ENCODE results near the gene NRARP.
A peak's percentile ranks its signal among the peaks of the same experiment; 100 is the strongest.

The NRARP gene

GRCh38 chr9:137300567-137301080 is 1.4 kb downstream of the NRARP start:
- no peak for TF ChIP-seq ZNF274 (IDR thresholded peaks at IDR 0.05; ENCODE audit: low read depth, low read length)
- peak overlapping the region; percentile 25 for H3K4me3 ChIP-seq (ENCODE audit: low read length)

- no peak overlapping the region for H3K4me3 ChIP-seq (ENCODE audit: low read length)
- no peak for TF ChIP-seq ZNF274 (IDR thresholded peaks at IDR 0.05; ENCODE audit: low read depth, low read length)
These were observed 2.1 kb downstream of the NRARP start for GRCh38 chr9:137299938-137300337.

DNA sequence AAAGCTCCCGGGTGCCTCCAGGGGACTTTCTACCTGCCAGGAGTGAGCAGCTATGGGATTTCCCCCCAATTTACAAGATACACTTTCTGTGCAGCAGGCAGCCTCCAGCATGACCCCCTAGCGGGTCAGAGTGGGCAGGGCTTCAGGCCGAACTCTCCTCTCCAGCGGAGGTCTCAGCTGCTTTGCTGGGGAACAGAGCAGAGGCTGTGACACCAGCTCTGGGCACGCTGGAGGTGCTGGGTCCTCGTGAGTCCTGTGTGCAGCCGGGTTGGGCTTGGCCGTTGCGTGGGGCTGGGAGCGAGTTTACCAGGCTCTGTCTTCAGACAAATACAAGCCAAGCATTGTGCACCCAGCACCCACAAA is 2.9 kb downstream of the NRARP start:
- no peak overlapping the region for H3K4me3 ChIP-seq (ENCODE audit: low read length)
- no peak for TF ChIP-seq ZNF274 (IDR thresholded peaks at IDR 0.05; ENCODE audit: low read depth, low read length)

DNA sequence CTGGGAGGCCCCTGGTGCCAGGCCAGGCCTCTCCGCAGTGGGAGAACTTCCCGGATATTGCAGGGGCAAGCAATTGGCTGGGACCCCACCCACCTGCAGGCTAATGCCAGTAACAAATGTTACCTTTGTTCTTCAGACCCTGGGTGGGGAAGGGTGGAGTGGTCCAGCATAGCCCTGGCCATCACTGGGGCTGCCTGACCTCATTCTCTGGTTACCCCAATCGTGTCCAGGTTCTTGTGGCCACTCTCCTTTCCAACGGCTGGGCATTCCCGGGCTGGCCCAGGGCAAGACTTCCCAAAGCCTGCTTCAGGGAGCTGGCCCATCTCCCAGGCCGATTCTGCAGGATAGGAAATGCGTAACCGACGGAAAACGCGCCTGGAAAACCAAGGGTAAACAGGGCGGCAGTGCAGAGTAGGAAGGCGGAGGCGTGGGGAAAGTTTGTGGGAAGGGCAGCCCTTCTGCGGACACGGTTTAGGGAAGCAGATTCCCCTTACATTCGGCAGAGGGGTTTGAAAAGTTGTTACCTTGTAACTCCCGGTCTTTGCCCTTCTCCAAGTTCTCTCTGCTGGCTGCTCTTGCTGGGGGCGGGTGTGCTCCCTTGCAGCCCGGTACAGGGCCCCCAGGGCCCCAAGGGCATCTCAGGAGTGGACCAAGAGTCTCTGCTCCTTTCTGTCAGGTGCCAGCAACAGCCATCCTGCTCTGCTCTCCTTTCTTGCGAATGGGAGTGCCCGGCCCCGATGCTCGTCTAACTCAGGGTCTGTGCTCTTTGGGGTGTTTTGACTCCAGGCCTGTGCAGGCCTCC is 3.5 kb downstream of the NRARP start:
- H3K4me3 ChIP-seq (ENCODE audit: low read length), result no peak overlapping the region

GRCh38 chr9:137297966-137298365 is 4.1 kb downstream of the NRARP start:
- no peak for TF ChIP-seq ZNF274 (IDR thresholded peaks at IDR 0.05; ENCODE audit: low read depth, low read length)
- no peak overlapping the region for H3K4me3 ChIP-seq (ENCODE audit: low read length)

More for the DNA sequence above, 3.5 kb downstream of the NRARP start:
- TF ChIP-seq ZNF274 (IDR thresholded peaks at IDR 0.05; ENCODE audit: low read depth, low read length), result no peak

- no peak overlapping the region for H3K4me3 ChIP-seq (ENCODE audit: low read length)
- TF ChIP-seq ZNF274 (IDR thresholded peaks at IDR 0.05; ENCODE audit: low read depth, low read length), result no peak
These were observed 5.1 kb downstream of the NRARP start for GRCh38 chr9:137296670-137297664.

DNA sequence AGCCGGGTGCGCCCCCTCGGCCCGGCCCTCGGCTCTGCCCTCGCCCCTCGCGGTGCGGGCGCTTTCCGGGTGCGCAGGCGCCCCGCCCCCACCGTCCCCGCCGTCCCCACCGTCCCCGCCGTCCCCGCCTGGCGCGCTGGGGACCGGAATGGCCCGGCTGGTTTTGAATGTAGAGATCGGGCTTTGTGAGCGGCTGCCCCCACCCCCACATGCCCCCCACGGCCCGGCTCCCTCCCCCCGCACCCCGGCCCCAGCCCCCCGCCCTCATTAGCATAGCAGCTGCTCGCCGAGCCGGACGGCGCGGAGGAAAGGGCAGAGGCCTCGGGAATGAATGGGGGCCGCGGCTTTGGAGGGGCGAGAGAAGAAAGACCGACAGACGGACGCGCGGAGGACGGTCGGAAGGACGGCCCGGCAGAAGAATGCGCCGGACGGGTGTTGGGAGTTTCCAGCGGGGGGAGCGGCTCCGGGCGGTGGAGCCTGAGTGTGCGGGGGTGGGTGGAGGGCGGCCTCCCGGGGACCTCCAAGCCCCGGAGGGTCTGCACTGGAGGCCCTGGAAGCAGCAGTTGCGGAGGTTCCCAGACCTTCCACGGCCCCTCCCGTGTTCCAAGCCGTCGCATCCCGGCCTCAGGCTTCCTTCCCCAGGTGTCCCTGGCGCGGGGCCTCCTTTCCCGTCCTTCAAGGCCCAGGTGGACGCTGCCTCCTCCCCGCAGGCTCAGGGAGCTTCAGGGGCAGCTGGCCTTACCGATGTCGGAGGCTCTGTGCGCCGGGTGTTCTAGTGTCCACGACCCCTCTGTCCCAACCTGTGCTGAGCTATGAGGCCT is 6.0 kb downstream of the NRARP start:
- peak overlapping the region; percentile 33; the same call in 1 of the 2 replicates for H3K4me3 ChIP-seq (ENCODE audit: low read length)
- TF ChIP-seq ZNF274 (IDR thresholded peaks at IDR 0.05; ENCODE audit: low read depth, low read length), result no peak

GRCh38 chr9:137295238-137295811 is 6.7 kb downstream of the NRARP start:
- peak overlapping the region; percentile 33; the same call in 1 of the 2 replicates for H3K4me3 ChIP-seq (ENCODE audit: low read length)
- TF ChIP-seq ZNF274 (IDR thresholded peaks at IDR 0.05; ENCODE audit: low read depth, low read length), result no peak

GRCh38 chr9:137294681-137295237 is 7.3 kb downstream of the NRARP start:
- no peak for TF ChIP-seq ZNF274 (IDR thresholded peaks at IDR 0.05; ENCODE audit: low read depth, low read length)
- H3K4me3 ChIP-seq (ENCODE audit: low read length), result no peak overlapping the region

GRCh38 chr9:137294091-137294680 is 7.9 kb downstream of the NRARP start:
- TF ChIP-seq ZNF274 (IDR thresholded peaks at IDR 0.05; ENCODE audit: low read depth, low read length), result no peak
- no peak overlapping the region for H3K4me3 ChIP-seq (ENCODE audit: low read length)

DNA sequence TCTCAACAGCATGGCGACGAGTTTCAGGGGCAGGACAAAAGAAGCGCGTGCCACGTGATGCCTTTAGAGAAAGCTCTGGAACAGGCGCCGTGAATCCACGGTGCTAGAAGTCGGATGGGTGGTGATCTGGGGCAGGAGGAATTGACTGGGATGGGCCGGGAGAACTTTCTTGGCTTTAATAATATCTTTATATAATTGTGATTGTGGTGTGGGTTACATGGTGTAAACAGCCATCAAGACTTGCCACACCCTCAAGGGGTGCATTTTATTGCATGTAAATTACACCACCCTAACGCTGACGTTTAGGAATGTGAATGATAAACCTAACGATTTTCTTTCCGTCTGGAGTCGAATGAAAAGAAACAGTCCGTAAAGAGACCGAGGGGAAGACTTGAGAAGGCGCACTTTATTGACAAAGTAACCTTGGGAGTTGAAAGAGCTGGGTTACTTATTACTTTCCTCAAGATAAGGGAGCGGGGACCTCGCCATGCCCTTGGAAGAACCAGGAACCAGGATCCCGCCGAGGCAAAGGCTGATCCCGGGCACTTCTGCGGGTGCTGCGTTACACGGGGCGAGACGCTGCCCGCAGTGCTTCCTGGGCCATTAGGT is 8.5 kb downstream of the NRARP start:
- no peak for TF ChIP-seq ZNF274 (IDR thresholded peaks at IDR 0.05; ENCODE audit: low read depth, low read length)
- no peak overlapping the region for H3K4me3 ChIP-seq (ENCODE audit: low read length)

GRCh38 chr9:137293094-137293481 is 9.0 kb downstream of the NRARP start:
- TF ChIP-seq ZNF274 (IDR thresholded peaks at IDR 0.05; ENCODE audit: low read depth, low read length), result no peak
- no peak overlapping the region for H3K4me3 ChIP-seq (ENCODE audit: low read length)

Measured in GM08714 (cell line).